Activated B cell treated with CpG ODN at 0.5 μM for 24 hours (primary cell): ENCODE data around the gene LPP. TPM values are rescaled to one million over a fixed set of nuclear protein-coding genes. Genes with fewer than 3 reads are reported as not detected.

Experiments used
- ATAC-seq: fragments of 200-7000 bp; cut with Tn5 transposase; one replicate; pipeline ENCODE4 v1.10.0; 2021; ENCODE audit warnings: low read depth, mild to moderate bottlenecking, moderate library complexity
- CTCF ChIA-PET: fragments of 350-600 bp; sonication (Branson Sonifier 250); formaldehyde crosslinking; loops from one replicate; lab custom pipeline; 2021; ENCODE audit warnings: antibody characterized with exemption; lab: Charles Lee
- POLR2A ChIA-PET: fragments of 350-600 bp; sonication (Branson Sonifier 250); formaldehyde crosslinking; loops from one replicate; lab custom pipeline; 2021; ENCODE audit warnings: antibody characterized with exemption; lab: Charles Lee
- DNase-seq: peaks from one replicate; pipeline ENCODE4 v3.0.0; 2022
- H3K27ac Mint-ChIP-seq: one replicate; pipeline ENCODE4 v1.8.0; 2020; ENCODE audit warnings: mixed read lengths
- H3K27me3 Mint-ChIP-seq: one replicate; pipeline ENCODE4 v1.8.0; 2021; ENCODE audit warnings: mixed read lengths
- H3K36me3 Mint-ChIP-seq: one replicate; pipeline ENCODE4 v1.8.0; 2021; ENCODE audit warnings: low read depth, mixed read lengths
- H3K4me1 Mint-ChIP-seq: one replicate; pipeline ENCODE4 v1.8.0; 2021; ENCODE audit warnings: mixed read lengths
- H3K4me3 Mint-ChIP-seq: one replicate; pipeline ENCODE4 v1.8.0; 2020; ENCODE audit warnings: mild to moderate bottlenecking, mixed read lengths
- H3K9me3 Mint-ChIP-seq: one replicate; pipeline ENCODE4 v1.8.0; 2020; ENCODE audit warnings: mixed read lengths
- intact Hi-C: fragments of 100-400 bp; cut with micrococcal nuclease; formaldehyde crosslinking; loops from one replicate; pipeline ENCODE4 v1.15.1; 2024
- total RNA-seq: library from RNA; stranded (reverse); gene quantifications from 2 replicates; pipeline ENCODE4 v1.2.3, GENCODE V29; 2022
- TF ChIP-seq, protein P1 (sequence below): fragments of 200-600 bp; IDR thresholded peaks from one replicate; pipeline ENCODE4 v1.8.0; 2022; ENCODE audit warnings: antibody characterized with exemption, mild to moderate bottlenecking

LPP gene
- total RNA-seq, 1 donor from 2014 or later: 60.1 TPM

GRCh38 chr3:188152660-188153436 is 1.1 kb upstream of the LPP start:
- Mint-ChIP-seq H3K27me3 (no peaks in the 10 kb centered on the region), H3K4me1 (peaks cover 51% of the 10 kb centered on the region), H3K4me3 (peak overlapping the region; percentile 96), H3K9me3 (no peaks in the 10 kb centered on the region), H3K27ac (peak overlapping the region; percentile 92), H3K36me3 (peaks cover 2% of the 10 kb centered on the region)
- intact Hi-C loops: loop anchor here (2.0 to 5.0 kb wide), 6 partner anchors 34 to 799 kb away; no protein-coding TSS in a partner anchor
- ChIA-PET CTCF (interaction anchor here (0.5 to 2.3 kb wide), 5 partner anchors 405 to 598 kb away, joined by 3 to 14 read pairs (median 3); no protein-coding TSS in a partner anchor), POLR2A (interaction anchor here (0.6 to 3.3 kb wide), 26 partner anchors 10 to 1190 kb away, joined by 3 to 63 read pairs (median 5); partner anchors contain the start of gene BCL6)
- ATAC-seq: no peak
- peak; percentile 28 for DNase-seq
- TF ChIP-seq, protein P1, sequence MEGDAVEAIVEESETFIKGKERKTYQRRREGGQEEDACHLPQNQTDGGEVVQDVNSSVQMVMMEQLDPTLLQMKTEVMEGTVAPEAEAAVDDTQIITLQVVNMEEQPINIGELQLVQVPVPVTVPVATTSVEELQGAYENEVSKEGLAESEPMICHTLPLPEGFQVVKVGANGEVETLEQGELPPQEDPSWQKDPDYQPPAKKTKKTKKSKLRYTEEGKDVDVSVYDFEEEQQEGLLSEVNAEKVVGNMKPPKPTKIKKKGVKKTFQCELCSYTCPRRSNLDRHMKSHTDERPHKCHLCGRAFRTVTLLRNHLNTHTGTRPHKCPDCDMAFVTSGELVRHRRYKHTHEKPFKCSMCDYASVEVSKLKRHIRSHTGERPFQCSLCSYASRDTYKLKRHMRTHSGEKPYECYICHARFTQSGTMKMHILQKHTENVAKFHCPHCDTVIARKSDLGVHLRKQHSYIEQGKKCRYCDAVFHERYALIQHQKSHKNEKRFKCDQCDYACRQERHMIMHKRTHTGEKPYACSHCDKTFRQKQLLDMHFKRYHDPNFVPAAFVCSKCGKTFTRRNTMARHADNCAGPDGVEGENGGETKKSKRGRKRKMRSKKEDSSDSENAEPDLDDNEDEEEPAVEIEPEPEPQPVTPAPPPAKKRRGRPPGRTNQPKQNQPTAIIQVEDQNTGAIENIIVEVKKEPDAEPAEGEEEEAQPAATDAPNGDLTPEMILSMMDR: no peak

DNA sequence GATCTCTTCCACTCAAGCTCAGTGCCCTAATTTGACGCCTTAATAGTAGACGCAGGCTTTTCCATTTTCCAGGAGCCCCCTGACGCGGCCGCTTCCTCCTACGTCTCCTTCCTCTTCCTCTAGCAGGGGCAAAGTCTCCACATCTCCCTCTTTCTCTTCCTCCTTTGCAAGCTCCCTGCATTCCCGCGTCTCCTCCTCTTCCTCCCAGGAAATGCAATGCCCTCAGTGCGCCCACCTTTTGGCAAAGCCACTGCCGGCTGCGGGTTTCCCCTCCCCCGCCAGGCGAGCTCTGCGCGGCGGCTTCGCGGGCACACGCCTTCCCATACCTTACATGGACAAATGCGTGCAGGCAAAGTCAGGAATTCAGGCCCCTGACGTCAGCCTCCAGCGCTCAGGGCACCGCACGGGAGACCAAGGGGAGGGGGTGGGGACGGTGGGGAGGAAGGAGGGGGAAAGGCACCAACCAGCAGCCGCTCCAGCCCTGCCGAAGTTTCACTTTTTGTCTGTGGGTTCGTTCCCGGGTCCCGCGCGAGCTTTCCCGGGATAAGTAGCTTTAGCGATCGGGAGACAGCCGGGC is 432 bp upstream of the LPP start:
- ATAC-seq (peak; percentile 19), DNase-seq (no peak)
- ChIA-PET POLR2A (interaction anchor here (0.6 to 3.3 kb wide), 31 partner anchors 10 to 1191 kb away, joined by 3 to 63 read pairs (median 5); partner anchors contain the start of gene BCL6), CTCF (interaction anchor here (1.2 to 2.3 kb wide), 4 partner anchors 406 to 421 kb away, joined by 3 to 14 read pairs (median 3); no protein-coding TSS in a partner anchor)
- intact Hi-C loops: loop anchor here (1.0 to 5.0 kb wide), 14 partner anchors 33 to 799 kb away; partner anchors contain the start of gene BCL6
- peak overlapping the region; percentile 92 for H3K27ac Mint-ChIP-seq
- H3K4me3 Mint-ChIP-seq: peak overlapping the region; percentile 96
- H3K9me3 Mint-ChIP-seq: no peaks in the 10 kb centered on the region
- no peaks in the 10 kb centered on the region for H3K27me3 Mint-ChIP-seq
- peaks cover 2% of the 10 kb centered on the region for H3K36me3 Mint-ChIP-seq
- TF ChIP-seq, protein P1: no peak
- peaks cover 51% of the 10 kb centered on the region for H3K4me1 Mint-ChIP-seq

- Mint-ChIP-seq H3K9me3 (no peaks in the 10 kb centered on the region), H3K4me1 (peaks cover 51% of the 10 kb centered on the region), H3K36me3 (peaks cover 2% of the 10 kb centered on the region), H3K27me3 (no peaks in the 10 kb centered on the region), H3K27ac (peak overlapping the region; percentile 90), H3K4me3 (peak overlapping the region; percentile 96)
- CTCF ChIA-PET: interaction anchor here (0.5 to 2.3 kb wide), 4 partner anchors 396 to 800 kb away, joined by 3 to 14 read pairs (median 3); no protein-coding TSS in a partner anchor
- intact Hi-C loops: loop anchor here (1.0 to 5.0 kb wide), 13 partner anchors 46 to 797 kb away; partner anchors contain the start of gene BCL6
- POLR2A ChIA-PET: interaction anchor here (0.6 to 3.3 kb wide), 18 partner anchors 10 to 994 kb away, joined by 3 to 63 read pairs (median 6); partner anchors contain the start of gene BCL6
- TF ChIP-seq, protein P1: no peak
- no peak for ATAC-seq
- no peak for DNase-seq
Measured at GRCh38 chr3:188154809-188155574, 1.0 kb downstream of the LPP start.

GRCh38 chr3:188156056-188156455 is 2.1 kb downstream of the LPP start:
- peaks cover 50% of the 10 kb centered on the region for H3K4me1 Mint-ChIP-seq
- TF ChIP-seq, protein P1: no peak

More at GRCh38 chr3:188156056-188156455, 2.1 kb downstream of the LPP start:
- CTCF ChIA-PET: interaction anchor here (1.3 kb wide), 1 partner anchor 415 kb away, joined by 3 read pairs; no protein-coding TSS in a partner anchor
- DNase-seq (no peak), ATAC-seq (no peak)
- no peak overlapping the region for H3K4me3 Mint-ChIP-seq
- POLR2A ChIA-PET: interaction anchor here (0.8 kb wide), 1 partner anchor 993 kb away, joined by 3 read pairs; no protein-coding TSS in a partner anchor
- intact Hi-C loops: no loop called here
- H3K27ac Mint-ChIP-seq: peak overlapping the region; percentile 35
- H3K9me3 Mint-ChIP-seq: no peaks in the 10 kb centered on the region
- H3K36me3 Mint-ChIP-seq: peaks cover 2% of the 10 kb centered on the region
- no peaks in the 10 kb centered on the region for H3K27me3 Mint-ChIP-seq
